ENCODE results near the gene SYNM. TPM values are rescaled to one million over a fixed set of nuclear protein-coding genes. Genes with fewer than 3 reads are reported as not detected.

Gene SYNM
- total RNA-seq, 1 experiment from 2014 or later = 0.12 TPM

DNA sequence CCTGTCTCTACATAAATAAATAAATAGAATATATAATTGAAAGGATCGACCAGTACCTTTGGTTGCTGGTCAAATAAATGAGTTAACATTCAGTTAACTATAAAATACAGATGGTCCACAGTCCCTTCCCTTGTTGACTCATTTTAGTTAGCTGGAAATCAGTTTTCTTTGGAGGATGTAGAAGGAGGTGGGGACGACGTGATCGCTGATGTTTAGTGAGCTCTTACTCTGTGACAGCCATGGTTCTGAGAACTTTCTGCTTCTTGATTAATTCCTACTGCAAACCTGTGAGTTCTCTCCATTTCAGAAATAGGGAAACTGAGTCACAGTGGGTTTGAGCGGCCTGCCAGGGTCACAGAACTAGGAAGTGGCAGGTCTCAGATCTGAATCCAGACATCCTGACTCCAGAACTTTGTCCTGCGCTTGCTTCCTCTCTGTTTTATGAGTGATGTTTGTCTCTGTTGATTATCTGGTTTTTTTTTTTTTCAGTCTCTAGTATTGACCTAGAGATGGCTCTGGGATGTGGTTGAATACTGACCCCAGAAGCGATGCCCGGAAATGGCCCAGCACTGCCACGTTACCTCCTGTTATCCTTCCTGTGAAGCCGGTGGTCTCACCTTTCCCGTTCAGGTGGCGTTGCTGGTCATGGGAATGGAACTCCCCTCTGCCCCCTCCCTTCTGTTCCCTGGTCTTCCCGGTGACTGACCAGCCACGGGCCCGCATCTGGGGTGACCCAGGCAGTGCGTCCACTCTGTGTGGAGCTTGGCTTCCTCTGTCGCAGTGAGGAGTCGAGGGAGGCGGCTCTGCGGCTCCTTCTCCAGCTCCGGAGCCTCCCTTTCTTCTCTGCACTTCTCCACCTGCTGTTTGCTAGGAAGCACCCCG is 18.2 kb downstream of the SYNM start:
- intact Hi-C loops (cut with micrococcal nuclease) = loop anchor here (5.0 kb wide), 1 partner anchor 89 kb away; no protein-coding TSS in a partner anchor
- Mint-ChIP-seq H3K27ac (ENCODE audit: low read depth, unreplicated experiment) (peak overlapping the region; percentile 70), H3K9me3 (ENCODE audit: unreplicated experiment) (no peaks in the 10 kb centered on the region), H3K4me3 (ENCODE audit: unreplicated experiment) (peak overlapping the region; percentile 68), H3K36me3 (ENCODE audit: insufficient read depth, unreplicated experiment) (no peaks in the 10 kb centered on the region), H3K4me1 (ENCODE audit: insufficient read depth, unreplicated experiment) (peaks cover 19% of the 10 kb centered on the region), H3K27me3 (ENCODE audit: insufficient read depth, unreplicated experiment) (no peaks in the 10 kb centered on the region)
- TF ChIP-seq, protein P1, sequence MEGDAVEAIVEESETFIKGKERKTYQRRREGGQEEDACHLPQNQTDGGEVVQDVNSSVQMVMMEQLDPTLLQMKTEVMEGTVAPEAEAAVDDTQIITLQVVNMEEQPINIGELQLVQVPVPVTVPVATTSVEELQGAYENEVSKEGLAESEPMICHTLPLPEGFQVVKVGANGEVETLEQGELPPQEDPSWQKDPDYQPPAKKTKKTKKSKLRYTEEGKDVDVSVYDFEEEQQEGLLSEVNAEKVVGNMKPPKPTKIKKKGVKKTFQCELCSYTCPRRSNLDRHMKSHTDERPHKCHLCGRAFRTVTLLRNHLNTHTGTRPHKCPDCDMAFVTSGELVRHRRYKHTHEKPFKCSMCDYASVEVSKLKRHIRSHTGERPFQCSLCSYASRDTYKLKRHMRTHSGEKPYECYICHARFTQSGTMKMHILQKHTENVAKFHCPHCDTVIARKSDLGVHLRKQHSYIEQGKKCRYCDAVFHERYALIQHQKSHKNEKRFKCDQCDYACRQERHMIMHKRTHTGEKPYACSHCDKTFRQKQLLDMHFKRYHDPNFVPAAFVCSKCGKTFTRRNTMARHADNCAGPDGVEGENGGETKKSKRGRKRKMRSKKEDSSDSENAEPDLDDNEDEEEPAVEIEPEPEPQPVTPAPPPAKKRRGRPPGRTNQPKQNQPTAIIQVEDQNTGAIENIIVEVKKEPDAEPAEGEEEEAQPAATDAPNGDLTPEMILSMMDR (IDR thresholded peaks at IDR 0.05; ENCODE audit: unreplicated experiment) = no peak
- ChIA-PET CTCF (interaction anchor here (0.6 to 6.1 kb wide), 3 partner anchors 22 to 90 kb away, joined by 3 to 45 read pairs (median 6); no protein-coding TSS in a partner anchor), POLR2A (interaction anchor here (0.5 to 1.4 kb wide), 2 partner anchors 12 to 80 kb away, joined by 3 to 4 read pairs; no protein-coding TSS in a partner anchor)
- no peak for DNase-seq (ENCODE audit: unreplicated experiment)
- no TSS peak for BruUV-seq (replicated peaks)

DNA sequence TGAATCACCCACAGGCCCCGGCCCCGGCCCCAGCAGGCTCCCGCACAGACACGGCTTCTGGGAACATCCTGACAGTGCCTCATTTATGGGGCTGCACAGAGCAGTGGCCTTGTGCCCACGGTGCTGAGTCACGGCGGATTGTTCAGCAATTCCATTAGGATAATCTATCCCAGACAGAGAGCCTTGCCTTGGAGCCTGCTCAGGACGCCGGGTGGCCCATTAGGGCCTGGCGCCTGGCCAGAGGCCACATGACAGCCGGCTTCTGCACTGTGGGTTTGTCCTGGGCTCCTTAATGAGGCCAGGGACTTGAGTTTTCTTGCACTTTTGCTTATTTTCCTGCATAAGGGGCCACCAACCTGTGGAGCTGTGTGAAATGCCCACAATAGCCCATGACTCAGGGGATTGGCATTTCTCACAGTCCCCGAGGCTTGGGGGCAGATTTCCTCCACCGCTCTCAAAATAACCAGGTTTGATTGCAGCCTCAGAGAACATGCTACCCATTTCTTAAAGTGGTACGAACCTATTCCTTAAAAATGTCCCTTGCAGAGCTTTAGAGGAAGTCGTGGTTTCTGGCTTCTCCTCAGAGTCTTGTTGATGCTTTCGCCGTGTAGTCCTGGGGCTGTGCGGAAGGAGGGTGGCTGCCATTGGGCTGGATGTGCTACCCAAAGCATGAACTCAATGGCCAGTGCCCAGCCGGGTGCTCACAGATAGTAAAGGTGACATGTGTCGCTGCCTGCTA is 19.0 kb downstream of the SYNM start:
- H3K9me3 Mint-ChIP-seq (ENCODE audit: unreplicated experiment) = no peaks in the 10 kb centered on the region
- no peaks in the 10 kb centered on the region for H3K27me3 Mint-ChIP-seq (ENCODE audit: insufficient read depth, unreplicated experiment)
- H3K4me3 Mint-ChIP-seq (ENCODE audit: unreplicated experiment) = peak overlapping the region; percentile 68
- H3K36me3 Mint-ChIP-seq (ENCODE audit: insufficient read depth, unreplicated experiment) = no peaks in the 10 kb centered on the region
- DNase-seq (ENCODE audit: unreplicated experiment) = peak; percentile 95
- TF ChIP-seq, protein P1 (IDR thresholded peaks at IDR 0.05; ENCODE audit: unreplicated experiment) = no peak
- POLR2A ChIA-PET = interaction anchor here (0.8 to 1.4 kb wide), 3 partner anchors 13 to 22 kb away, joined by 3 to 4 read pairs (median 3); no protein-coding TSS in a partner anchor
- CTCF ChIA-PET = interaction anchor here (0.6 to 6.1 kb wide), 4 partner anchors 23 to 605 kb away, joined by 3 to 45 read pairs (median 4); no protein-coding TSS in a partner anchor
- H3K27ac Mint-ChIP-seq (ENCODE audit: low read depth, unreplicated experiment) = peak overlapping the region; percentile 70
- intact Hi-C loops (cut with micrococcal nuclease) = loop anchor here (5.0 kb wide), 1 partner anchor 88 kb away; no protein-coding TSS in a partner anchor
- no TSS peak for BruUV-seq (replicated peaks)
- H3K4me1 Mint-ChIP-seq (ENCODE audit: insufficient read depth, unreplicated experiment) = peaks cover 19% of the 10 kb centered on the region

GRCh38 chr15:99124641-99125040 is 19.8 kb downstream of the SYNM start:
- Mint-ChIP-seq H3K4me3 (ENCODE audit: unreplicated experiment) (peak overlapping the region; percentile 68), H3K36me3 (ENCODE audit: insufficient read depth, unreplicated experiment) (no peaks in the 10 kb centered on the region), H3K4me1 (ENCODE audit: insufficient read depth, unreplicated experiment) (peaks cover 19% of the 10 kb centered on the region), H3K27me3 (ENCODE audit: insufficient read depth, unreplicated experiment) (no peaks in the 10 kb centered on the region), H3K9me3 (ENCODE audit: unreplicated experiment) (no peaks in the 10 kb centered on the region), H3K27ac (ENCODE audit: low read depth, unreplicated experiment) (peak overlapping the region; percentile 70)
- DNase-seq (ENCODE audit: unreplicated experiment) = no peak
- POLR2A ChIA-PET = interaction anchor here (0.9 to 1.4 kb wide), 2 partner anchors 14 to 18 kb away, joined by 3 to 4 read pairs; no protein-coding TSS in a partner anchor
- no TSS peak for BruUV-seq (replicated peaks)
- CTCF ChIA-PET = interaction anchor here (0.6 to 6.1 kb wide), 4 partner anchors 22 to 89 kb away, joined by 3 to 45 read pairs (median 4); no protein-coding TSS in a partner anchor
- intact Hi-C loops (cut with micrococcal nuclease) = loop anchor here (5.0 kb wide), 1 partner anchor 88 kb away; no protein-coding TSS in a partner anchor
- TF ChIP-seq, protein P1 (IDR thresholded peaks at IDR 0.05; ENCODE audit: unreplicated experiment) = no peak
